BLaER1 (cell line): ENCODE results near the gene EPB41.
"Not testable (repeated sequence)": the region's sequence is repeated elsewhere in the genome, so short reads cannot be mapped to it uniquely, and the experiment has no call there.

Experiments used
- H3K27ac ChIP-seq: shearing (Covaris generic); formaldehyde crosslinking; 2 replicates; pipeline ENCODE4 v1.8.1; 2022
- H3K27me3 ChIP-seq: shearing (Covaris generic); formaldehyde crosslinking; 2 replicates; pipeline ENCODE4 v1.8.1; 2022
- H3K36me3 ChIP-seq: shearing (Covaris generic); formaldehyde crosslinking; 2 replicates; pipeline ENCODE4 v1.8.1; 2022
- H3K4me1 ChIP-seq: shearing (Covaris generic); formaldehyde crosslinking; 2 replicates; pipeline ENCODE4 v1.8.1; 2022
- H3K4me2 ChIP-seq: shearing (Covaris generic); formaldehyde crosslinking; 2 replicates; pipeline ENCODE4 v1.8.1; 2022
- H3K4me3 ChIP-seq: shearing (Covaris generic); formaldehyde crosslinking; 2 replicates; pipeline ENCODE4 v1.8.1; 2022
- H3K9ac ChIP-seq: shearing (Covaris generic); formaldehyde crosslinking; 2 replicates; pipeline ENCODE4 v1.8.1; 2022
- H3K9me3 ChIP-seq: shearing (Covaris generic); formaldehyde crosslinking; 2 replicates; pipeline ENCODE4 v1.8.1; 2022
- H4K20me1 ChIP-seq: shearing (Covaris generic); formaldehyde crosslinking; 2 replicates; pipeline ENCODE4 v1.8.1; 2022
- Cebpa-rat ChIP-seq: shearing (Covaris generic); IDR thresholded peaks from 2 replicates; pipeline ENCODE4 v1.8.1; 2022

EPB41 gene

GRCh38 chr1:28936094-28936493, 21.7 kb downstream of the EPB41 start:
- TF ChIP-seq Cebpa-rat: no peak
- no peak overlapping the region for H3K9ac ChIP-seq
- H3K4me2 ChIP-seq: no peak overlapping the region
- no peak overlapping the region for H3K4me3 ChIP-seq
- peaks cover 33% of the 10 kb centered on the region for H4K20me1 ChIP-seq
- H3K36me3 ChIP-seq: peaks cover 9% of the 10 kb centered on the region; the same call in 1 of the 2 replicates
- peaks cover 40% of the 10 kb centered on the region for H3K9me3 ChIP-seq
- H3K27ac ChIP-seq: no peak overlapping the region
- no peaks in the 10 kb centered on the region for H3K27me3 ChIP-seq
- no peaks in the 10 kb centered on the region for H3K4me1 ChIP-seq

- TF ChIP-seq Cebpa-rat: no peak
- H3K27me3 ChIP-seq: no peaks in the 10 kb centered on the region
- H3K36me3 ChIP-seq: peaks cover 9% of the 10 kb centered on the region; the same call in 1 of the 2 replicates
- H3K9ac ChIP-seq: no peak overlapping the region
- H3K9me3 ChIP-seq: peaks cover 40% of the 10 kb centered on the region
- H3K27ac ChIP-seq: no peak overlapping the region
- no peak overlapping the region for H3K4me2 ChIP-seq
- H3K4me3 ChIP-seq: no peak overlapping the region
- no peaks in the 10 kb centered on the region for H3K4me1 ChIP-seq
- peaks cover 37% of the 10 kb centered on the region for H4K20me1 ChIP-seq
Observed at GRCh38 chr1:28936528-28936927, 22.2 kb downstream of the EPB41 start.

DNA sequence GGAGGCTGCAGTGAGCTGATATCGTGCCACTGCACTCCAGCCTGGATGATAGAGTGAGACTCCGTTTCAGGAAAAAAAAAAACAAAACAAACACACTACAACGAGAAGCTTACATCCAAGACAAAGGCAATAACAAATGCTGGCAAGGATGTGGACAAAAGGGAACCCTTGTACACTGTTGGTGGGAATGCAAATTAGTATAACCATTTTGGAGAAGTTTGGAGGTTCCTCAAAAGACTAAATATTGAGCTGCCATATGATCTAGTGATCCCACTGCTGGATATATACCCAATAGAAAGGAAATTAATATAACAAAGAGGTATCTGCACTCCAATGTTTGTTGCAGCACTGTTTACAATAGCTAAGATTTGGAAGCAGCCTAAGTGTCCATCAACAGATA, 29.2 kb downstream of the EPB41 start:
- not testable (repeated sequence) for H3K4me1 ChIP-seq, H3K9ac ChIP-seq, H3K27ac ChIP-seq, H3K4me2 ChIP-seq, H3K36me3 ChIP-seq, H3K27me3 ChIP-seq, H3K4me3 ChIP-seq
- peaks cover 23% of the 10 kb centered on the region for H3K9me3 ChIP-seq
- peaks cover 32% of the 10 kb centered on the region for H4K20me1 ChIP-seq

DNA sequence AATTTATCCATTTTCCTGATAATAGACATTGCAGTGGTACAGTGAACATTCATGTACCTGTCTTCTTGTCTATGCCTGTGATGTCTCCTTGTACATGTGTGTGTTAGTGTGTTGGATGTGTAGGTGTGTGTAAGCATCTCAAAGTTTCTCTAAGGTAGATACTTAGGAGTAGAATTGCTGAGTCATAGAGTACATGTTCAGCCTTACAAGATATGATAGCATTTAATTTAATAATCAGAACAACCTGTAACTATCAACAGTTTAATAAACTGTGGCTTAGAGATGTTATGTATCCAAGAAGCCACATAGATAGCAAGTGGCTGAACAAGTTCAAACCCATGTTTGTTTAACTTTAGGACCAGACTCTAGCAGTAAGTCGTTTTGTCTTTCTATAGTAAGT, 35.6 kb downstream of the EPB41 start:
- H4K20me1 ChIP-seq: peaks cover 17% of the 10 kb centered on the region; the same call in 1 of the 2 replicates
- no peak overlapping the region for H3K4me3 ChIP-seq
- no peak for TF ChIP-seq Cebpa-rat
- H3K27me3 ChIP-seq: no peaks in the 10 kb centered on the region
- H3K27ac ChIP-seq: no peak overlapping the region
- H3K9ac ChIP-seq: no peak overlapping the region
- H3K36me3 ChIP-seq: peaks cover 9% of the 10 kb centered on the region
- no peak overlapping the region for H3K4me2 ChIP-seq
- peaks cover 9% of the 10 kb centered on the region for H3K9me3 ChIP-seq
- H3K4me1 ChIP-seq: no peaks in the 10 kb centered on the region

GRCh38 chr1:28950449-28950848, 36.1 kb downstream of the EPB41 start:
- no peak for TF ChIP-seq Cebpa-rat
- H3K9me3 ChIP-seq: peaks cover 9% of the 10 kb centered on the region
- H3K4me3 ChIP-seq: no peak overlapping the region
- H3K27me3 ChIP-seq: no peaks in the 10 kb centered on the region
- H3K4me1 ChIP-seq: no peaks in the 10 kb centered on the region
- peaks cover 9% of the 10 kb centered on the region for H3K36me3 ChIP-seq
- no peak overlapping the region for H3K27ac ChIP-seq
- no peak overlapping the region for H3K4me2 ChIP-seq
- H4K20me1 ChIP-seq: peaks cover 17% of the 10 kb centered on the region; the same call in 1 of the 2 replicates
- no peak overlapping the region for H3K9ac ChIP-seq

DNA sequence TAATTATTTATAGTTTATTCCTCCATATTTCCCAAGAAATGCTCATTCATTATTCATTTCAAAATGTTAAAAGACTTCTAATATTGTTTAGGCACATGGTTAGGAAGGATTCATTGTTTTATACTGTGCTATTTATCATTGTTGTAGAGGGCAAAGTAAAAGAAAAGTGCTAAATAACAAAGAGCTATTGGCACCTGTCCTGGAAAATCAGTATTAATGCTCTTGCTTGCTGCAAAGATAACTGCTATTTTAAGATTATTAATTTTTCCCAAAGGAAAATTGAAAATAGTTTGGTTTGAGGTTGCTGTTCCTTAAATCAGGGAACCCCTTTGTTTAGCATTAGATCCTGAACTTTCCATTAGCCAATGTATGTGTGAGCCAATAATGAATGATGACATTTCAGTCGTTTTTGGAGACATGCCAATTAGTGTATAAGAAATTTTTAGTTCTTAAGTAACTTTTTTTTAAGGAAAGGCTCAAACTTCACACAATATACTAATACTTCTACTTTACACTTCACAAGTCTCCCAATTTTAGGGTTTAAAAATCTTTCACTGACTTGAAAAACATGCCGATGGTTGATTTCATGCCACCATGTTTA, 39.9 kb downstream of the EPB41 start:
- no peaks in the 10 kb centered on the region for H3K9me3 ChIP-seq
- no peak overlapping the region for H3K9ac ChIP-seq
- no peak overlapping the region for H3K4me3 ChIP-seq
- no peak for TF ChIP-seq Cebpa-rat
- no peak overlapping the region for H3K4me2 ChIP-seq
- H4K20me1 ChIP-seq: peaks cover 24% of the 10 kb centered on the region; the same call in 1 of the 2 replicates
- H3K27ac ChIP-seq: no peak overlapping the region
- peaks cover 8% of the 10 kb centered on the region for H3K4me1 ChIP-seq
- no peaks in the 10 kb centered on the region for H3K36me3 ChIP-seq
- H3K27me3 ChIP-seq: no peaks in the 10 kb centered on the region

DNA sequence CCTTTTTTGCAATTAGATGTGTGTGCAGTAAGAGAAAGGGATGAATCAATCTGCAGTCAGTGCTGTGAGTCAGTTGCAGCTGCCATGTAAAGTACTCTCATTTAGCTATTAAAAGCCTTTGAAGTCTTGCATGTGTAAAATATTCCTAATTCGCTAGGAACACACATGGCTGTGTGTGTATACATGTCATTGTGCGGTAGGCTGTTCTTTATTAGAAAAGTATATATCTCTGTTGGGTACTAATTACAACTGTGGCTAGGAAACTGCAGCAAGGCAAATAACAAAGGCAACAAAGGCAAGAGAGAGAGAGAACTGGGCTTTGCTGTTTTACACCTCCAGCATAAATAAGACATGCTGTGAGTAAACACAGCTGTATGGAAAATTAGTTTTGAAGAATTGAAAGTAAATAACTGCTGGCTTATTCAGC, 41.7 kb downstream of the EPB41 start:
- Histone ChIP-seq H3K4me2 (no peak overlapping the region), H3K36me3 (no peaks in the 10 kb centered on the region), H3K4me1 (peaks cover 15% of the 10 kb centered on the region), H3K4me3 (no peak overlapping the region), H3K27ac (no peak overlapping the region), H3K27me3 (no peaks in the 10 kb centered on the region), H4K20me1 (peaks cover 18% of the 10 kb centered on the region; the same call in 1 of the 2 replicates), H3K9ac (no peak overlapping the region), H3K9me3 (no peaks in the 10 kb centered on the region)
- TF ChIP-seq Cebpa-rat: no peak

DNA sequence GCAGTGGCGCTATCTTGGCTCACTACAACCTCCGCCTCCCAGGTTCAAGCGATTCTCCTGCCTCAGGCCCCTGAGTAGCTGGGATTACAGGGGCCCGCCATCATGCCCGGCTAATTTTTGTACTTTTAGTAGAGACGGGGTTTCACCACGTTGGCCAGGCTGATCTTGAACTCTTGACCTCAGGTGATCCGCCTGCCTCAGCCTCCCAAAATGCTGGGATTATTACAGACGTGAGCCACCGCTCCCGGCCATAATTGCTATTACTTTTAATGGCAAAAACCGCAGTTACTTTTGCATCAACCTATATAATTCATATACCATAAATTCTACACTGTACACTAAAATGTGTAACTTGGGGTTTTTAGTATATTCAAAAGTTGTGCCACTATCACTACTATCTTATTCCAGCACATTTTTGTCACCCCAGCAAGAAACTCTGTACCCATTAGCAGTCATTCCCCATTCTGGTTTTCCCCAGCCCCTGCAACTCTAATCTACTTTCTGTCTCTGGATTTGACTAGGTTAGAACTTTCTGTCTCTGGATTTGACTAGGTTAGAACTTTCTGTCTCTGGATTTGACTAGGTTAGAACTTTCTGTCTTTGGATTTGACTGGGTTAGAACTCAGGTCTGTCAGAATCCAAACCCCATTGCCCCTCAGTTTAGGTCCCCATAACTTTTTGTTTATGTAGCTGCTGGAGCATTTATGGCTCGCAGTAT, 47.9 kb downstream of the EPB41 start:
- not testable (repeated sequence) for H3K27ac ChIP-seq, H3K27me3 ChIP-seq, H3K4me3 ChIP-seq, H3K4me2 ChIP-seq, H3K9me3 ChIP-seq, H3K36me3 ChIP-seq, H3K9ac ChIP-seq
- H3K4me1 ChIP-seq: peaks cover 15% of the 10 kb centered on the region
- H4K20me1 ChIP-seq: peaks cover 55% of the 10 kb centered on the region

DNA sequence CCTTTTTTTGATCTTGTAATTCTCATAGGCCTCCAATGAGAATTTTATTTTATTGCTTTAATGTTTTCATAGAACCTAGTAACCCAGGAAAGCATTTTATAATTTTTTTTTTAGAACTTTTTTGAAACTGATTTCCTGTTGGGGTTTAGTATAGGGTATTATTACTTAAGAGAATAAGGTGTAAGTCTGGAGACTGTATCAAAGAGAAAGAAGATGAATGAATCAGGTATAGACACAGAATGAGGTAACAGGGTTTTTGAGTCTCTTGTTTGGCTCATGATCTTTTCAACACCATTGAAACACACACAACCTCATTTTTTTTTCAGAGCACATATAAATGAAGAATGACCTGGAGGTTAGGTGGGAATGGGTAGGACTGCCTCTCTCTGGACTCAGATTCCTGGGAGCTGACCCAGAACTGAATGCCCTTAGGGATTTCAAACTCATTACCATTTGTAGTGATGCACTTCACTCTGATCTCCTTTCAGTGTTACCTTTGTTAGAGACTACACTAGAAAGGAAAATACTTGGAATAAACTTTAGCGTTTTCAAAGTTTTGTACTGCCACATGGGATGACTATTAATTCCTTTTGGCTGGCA, 51.0 kb downstream of the EPB41 start:
- no peaks in the 10 kb centered on the region; the same call in 1 of the 2 replicates for H3K4me1 ChIP-seq
- H3K4me2 ChIP-seq: no peak overlapping the region
- peaks cover 54% of the 10 kb centered on the region for H4K20me1 ChIP-seq
- TF ChIP-seq Cebpa-rat: no peak
- no peak overlapping the region for H3K4me3 ChIP-seq
- no peaks in the 10 kb centered on the region for H3K9me3 ChIP-seq
- H3K36me3 ChIP-seq: no peaks in the 10 kb centered on the region; the same call in 1 of the 2 replicates
- H3K27ac ChIP-seq: no peak overlapping the region
- no peaks in the 10 kb centered on the region for H3K27me3 ChIP-seq
- H3K9ac ChIP-seq: no peak overlapping the region

DNA sequence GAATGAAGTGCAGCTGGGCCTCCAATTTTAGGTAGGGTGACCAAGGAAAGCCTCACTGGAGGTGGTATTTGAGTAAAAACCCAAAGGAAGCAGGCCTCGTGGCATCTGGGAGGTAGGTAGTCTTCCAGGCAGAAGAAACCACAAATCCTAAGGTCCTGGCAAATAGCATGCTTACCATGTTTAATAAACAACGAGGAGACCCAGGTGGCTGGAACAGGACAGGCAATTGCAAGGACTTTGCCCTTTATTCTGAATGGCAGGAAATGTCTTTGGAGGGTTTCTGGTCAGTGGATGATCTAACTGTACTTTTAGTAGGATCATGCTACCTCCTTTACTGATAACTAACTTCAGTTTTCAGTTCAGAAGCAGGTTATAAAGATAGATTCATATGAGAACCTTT, 52.2 kb downstream of the EPB41 start:
- H3K4me1 ChIP-seq: no peaks in the 10 kb centered on the region; the same call in 1 of the 2 replicates
- no peak for TF ChIP-seq Cebpa-rat
- no peak overlapping the region for H3K4me2 ChIP-seq
- no peak overlapping the region for H3K4me3 ChIP-seq
- H3K9ac ChIP-seq: no peak overlapping the region
- H3K36me3 ChIP-seq: no peaks in the 10 kb centered on the region; the same call in 1 of the 2 replicates
- peaks cover 54% of the 10 kb centered on the region for H4K20me1 ChIP-seq
- no peak overlapping the region for H3K27ac ChIP-seq
- H3K27me3 ChIP-seq: no peaks in the 10 kb centered on the region
- no peaks in the 10 kb centered on the region for H3K9me3 ChIP-seq
